GM21381 (cell line): Measurements from ENCODE around the gene PYGO2.

Experiments used
- ATAC-seq: cut with Tn5 transposase; IDR thresholded peaks from one replicate; pipeline ENCODE4 v1.9.1; 2021; ENCODE audit warnings: mild to moderate bottlenecking, moderate library complexity; ENCODE audit not compliant: unreplicated experiment

Gene PYGO2

DNA sequence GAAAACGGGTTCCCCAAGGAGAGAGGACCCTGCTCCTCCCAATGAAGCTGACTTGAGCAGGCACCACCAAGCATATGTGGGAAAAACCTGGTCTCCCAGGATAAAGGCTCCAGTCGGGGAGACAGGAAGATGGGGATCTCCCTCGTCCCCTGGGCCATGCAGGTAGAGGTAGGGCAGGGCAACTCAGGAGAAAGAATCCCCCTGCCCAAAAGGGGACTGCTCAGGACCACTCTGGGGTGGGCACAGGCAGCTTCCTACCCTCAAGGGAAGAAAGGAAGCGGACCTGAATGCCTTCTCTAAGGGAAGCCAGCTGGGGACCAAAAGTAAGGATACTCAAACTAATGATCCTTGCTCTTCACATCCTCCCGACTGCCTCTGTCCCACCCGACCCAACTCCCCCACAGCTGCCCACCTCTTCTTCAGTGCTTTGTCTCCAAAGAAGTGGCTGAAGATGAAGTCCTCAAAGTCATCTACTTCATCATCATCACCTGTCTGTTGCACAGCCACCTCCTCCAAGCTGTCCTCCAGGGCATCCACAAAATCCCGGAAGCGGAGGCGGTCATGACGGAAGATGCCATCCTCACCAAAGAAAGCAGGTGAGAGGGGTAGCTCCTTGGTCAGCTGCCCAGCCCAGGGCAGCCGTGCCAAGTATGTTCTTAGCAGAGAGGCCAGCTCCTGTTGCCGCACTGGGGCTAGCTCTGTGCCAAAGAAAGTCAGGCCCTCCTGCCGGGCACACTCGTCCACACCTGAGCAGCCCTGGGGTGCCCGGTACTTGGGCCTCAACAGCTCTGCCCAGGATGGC lies 16.2 kb downstream of the PYGO2 start:
- ATAC-seq = no peak

DNA sequence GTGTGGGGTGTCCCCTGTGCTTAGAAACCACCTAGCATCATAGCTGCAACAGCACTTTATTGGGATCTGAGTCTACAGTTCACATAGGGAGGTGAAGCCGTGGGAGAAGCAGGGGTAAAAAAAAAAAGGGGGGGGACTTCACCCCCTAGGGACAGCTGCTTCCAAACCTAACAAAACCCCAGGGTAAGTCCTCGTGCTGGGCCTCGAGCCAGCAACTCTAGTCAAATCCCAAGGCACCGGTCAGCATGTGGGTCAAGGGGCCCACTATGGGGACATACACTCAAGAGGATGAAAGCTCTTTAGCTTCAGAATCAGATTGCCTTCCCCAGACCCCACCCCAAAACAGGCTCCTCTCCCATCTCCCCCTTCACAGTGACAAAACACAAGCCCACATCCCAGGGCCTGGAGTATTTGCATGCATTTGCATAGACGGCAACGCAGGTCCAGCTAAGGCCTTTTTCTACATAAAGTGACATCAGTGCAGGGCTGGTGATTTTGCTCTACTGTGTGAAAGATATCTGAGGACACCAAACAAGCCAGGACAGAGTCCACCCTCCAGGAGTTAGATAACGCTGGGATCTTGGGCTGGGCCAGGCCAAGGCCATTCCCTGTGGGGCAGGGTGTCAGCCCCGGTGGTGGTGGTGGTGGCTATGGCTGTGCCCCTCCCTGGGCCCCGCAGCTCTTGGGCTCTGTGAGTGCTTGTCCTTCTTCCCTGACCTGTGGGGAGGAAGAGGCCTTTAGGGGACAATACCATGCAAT lies 17.0 kb downstream of the PYGO2 start:
- ATAC-seq = no peak

DNA sequence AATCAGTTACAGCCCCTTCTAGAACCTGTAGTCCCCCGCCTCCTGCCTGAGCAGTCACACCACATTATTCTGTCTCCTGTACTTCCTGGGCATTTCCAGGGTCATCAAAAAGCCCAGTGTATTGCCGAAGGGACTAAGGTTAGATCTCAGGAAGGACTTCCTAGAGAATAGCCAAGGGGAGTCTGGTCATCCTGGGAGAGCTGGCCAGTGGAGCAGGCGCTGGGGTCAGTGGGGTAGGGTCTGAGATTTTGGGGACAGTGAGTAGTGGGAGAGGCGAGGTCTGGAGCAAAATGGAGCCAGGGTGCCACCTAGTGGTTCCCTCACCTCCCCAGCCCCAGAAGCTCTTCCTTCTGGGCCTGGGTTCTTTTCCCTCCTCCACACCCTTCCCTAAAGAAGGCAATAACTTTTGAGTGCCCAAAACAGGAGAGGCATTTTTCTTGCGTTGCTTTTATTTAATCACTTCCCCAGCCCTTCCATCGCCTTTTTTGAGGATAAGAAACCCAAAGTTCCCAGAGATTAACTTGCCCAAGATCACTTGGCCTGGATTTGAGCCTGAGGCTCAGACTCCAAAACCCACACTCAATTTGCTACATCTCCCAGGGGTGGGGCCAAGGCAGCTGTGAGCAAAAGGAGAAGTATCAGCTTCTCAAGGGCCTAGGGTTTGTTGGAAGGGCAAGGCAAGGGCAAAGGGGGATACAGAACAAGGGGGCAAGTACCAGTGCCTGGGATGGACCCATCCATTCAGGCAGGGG lies 17.8 kb downstream of the PYGO2 start:
- ATAC-seq = no peak

DNA sequence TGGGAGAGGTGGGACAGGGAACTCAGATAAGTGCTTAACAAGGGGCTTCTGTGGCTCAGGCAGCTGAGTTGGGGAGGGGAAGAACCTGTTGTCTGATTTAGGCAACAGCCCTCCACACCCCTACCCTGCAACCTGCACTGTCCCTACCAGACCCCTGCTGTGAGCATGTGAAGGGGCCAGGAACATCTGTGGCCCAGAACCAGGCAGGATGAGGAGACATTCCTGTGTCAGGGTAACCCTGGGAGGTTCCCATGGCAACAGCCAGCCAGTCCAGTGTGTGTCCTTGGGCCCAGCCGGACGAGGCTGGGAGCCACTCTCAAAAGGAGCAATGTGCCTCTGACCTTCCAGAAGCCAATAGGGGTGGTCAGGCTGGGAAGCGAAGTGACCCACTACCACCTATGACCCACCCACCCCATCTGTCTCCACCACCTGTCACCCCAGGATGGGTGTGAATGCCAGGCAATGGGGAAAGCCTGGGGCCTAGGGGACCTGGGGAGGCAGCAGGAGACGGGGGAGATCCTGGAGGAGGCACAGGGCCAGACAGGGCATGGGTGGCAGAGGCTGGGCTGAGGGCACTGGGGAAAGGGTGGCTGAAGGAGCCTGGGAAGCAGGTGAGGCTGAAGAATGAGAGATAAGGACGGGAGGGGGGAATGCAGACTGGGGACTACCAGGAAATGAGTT lies 20.1 kb downstream of the PYGO2 start:
- no peak for ATAC-seq

DNA sequence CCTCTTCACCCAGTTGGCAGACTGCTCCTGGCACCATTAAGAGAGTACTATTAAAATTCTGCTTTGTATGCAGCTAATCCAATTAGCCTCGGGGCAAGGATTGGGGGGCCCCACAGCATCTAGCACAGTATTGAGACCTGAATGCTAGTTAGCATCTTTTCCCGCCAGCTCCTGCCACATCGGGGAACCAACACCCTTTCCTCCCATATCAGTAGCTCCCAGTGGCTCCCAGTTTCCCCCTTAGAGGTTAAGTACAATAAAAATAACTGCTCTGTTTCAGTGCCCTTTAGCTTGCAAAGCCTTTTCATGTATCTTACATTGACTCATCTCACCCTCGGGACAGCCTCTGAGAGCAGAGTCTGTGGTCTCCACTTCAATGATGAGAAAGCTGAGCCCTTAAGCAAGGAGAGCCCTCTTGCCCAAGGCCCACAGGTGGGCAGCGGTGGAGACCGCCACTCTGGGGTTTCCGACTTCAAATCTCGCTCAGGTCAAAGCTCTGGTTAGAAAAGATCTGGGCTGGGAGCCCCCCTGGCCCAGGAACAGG lies 20.9 kb downstream of the PYGO2 start:
- ATAC-seq = no peak

DNA sequence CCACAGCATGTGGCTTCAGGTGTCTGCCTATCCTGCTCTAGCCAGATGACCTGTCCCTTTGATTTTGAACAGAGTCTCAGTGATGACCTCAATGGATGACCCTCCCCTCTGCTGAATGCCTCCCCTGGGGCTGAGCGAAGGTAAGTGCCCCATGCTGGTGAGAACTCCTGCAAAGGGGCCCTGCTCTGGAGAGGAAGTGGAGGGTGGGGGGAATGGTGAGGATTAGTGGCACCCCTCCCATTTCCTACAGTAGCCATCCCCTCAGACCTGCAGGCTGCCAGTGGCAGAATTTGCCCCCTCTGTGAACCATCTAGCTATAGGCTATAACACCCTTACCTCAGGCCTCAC lies 21.4 kb downstream of the PYGO2 start:
- no peak for ATAC-seq

DNA sequence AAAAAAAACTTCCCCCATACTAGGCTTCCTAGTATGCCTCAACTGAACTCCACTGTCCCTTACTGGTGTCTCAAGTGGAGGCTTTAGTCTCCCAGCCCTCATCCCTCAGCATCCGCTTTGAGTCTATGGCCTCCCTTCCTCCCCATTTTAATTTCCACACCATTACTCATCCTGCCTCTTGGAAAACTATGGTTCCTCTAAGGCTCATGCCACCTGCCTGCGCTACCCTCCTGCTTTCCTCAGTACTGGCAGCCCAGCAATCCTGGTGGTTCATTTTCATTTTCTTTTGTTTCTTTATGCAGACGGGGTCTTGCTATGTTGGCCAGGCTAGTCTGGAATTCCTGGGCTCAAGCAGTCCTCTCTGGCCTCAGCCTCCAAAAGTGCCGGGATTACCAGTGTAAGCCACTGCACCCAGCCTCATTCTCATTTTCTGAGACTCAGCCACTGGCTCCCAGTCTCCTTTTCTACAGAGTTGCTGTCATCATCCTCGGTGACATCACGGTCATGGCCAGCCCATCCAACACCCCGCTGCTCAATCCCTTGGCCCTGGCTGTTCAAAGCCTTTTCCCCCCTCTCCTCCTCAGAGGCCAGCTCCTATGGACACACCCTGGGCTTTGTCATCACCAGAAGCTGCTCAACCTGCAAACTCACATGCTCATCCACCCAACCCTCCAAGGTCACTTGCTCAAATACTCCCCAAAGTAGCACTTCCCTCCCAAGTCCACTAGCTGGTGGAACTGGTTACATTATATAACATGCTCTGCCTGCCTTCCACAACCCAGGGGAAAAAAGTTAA lies 22.8 kb downstream of the PYGO2 start:
- no peak for ATAC-seq

DNA sequence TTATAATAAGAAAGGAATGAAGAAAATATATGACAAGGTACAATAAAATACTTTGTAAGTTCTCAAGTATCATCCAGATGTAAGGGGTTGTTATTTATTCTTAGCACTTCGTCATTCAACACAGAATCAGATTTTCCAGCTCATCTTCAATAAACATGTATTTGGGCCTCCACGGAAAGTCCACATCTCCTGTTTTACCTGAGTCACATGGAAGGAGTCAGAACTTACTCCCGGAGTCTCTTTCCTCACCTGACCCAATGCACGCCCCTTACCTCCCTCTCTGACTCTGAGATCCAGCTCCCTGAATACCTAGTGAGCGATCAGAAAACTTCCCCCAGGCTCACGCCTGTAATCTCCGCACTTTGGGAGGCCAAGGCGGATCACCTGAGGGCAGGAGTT lies 23.6 kb downstream of the PYGO2 start:
- ATAC-seq = no peak

DNA sequence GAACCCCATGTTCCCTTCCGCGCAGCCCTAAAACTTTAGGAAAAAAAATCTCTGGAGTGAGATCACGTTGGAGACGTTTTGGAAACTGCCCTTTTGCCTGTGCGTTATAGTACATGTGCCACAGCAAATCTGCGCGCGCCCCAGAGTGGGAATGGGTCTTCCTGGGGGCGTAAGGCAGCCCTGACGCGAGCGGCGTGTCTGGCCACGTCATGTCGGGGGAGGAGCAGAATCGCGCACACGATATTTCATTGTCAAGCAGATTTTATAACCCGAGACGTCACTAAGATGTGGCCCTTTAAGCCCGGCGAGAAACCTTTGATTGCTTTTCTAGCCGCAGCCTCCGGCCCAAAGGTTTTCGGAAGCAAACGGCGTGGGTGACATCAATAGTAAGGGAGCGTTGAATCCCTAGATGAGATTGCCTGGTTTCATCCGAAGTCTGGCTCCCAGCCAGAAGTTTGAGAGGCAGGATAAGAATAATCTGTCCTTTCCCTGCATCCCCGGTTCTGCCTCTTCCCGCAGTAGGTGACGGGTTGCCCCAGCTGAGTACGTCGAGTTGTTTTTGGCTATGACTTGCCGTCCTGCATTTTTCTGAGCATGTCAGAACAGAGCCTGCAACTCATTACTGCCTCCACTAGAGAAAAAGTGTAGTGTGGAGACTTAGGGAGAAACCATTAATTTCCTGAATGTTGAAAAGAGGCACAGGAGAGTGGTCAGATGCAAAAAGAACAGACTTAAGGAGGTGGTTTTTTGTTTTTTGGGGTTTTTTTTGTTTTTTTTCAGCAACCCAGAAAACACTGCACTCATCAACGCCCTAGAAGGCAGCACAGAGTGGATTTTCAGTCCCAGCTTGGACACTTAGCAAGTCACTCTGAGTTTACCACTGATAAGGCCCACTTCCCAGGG lies 24.2 kb downstream of the PYGO2 start:
- ATAC-seq = peak; percentile 55

DNA sequence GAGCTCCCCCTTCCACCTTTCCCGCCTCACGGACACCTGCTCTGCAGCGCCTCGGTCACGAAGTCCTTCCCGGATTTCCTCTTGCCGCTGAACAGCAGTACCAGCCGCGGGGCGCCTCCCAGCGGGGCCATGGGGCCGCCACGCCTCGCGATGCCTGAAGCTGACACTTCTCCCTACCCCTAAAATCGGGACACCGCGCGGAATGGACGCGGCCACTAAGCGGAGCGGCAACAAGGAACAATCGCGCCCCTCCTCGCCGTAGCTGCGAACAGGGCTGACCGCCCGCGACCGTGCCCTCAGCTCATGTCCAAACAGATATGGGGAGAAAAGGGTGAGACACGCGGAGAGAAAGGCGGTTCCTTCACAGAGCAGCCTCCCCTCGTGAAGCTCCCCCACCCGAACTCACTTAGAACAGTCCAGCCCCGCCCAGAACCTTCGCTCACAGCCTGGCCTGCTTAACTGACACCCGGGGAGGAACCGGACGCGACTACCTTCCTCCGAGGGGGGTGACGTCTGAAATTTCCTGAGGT lies 25.0 kb downstream of the PYGO2 start, which contains the start of gene PMVK:
Gene PMVK (minus strand): TSS at position 165 of the 530 bp plus-strand sequence. CDS start 34 bp downstream, at position 131.
- ATAC-seq = peak; percentile 66

DNA sequence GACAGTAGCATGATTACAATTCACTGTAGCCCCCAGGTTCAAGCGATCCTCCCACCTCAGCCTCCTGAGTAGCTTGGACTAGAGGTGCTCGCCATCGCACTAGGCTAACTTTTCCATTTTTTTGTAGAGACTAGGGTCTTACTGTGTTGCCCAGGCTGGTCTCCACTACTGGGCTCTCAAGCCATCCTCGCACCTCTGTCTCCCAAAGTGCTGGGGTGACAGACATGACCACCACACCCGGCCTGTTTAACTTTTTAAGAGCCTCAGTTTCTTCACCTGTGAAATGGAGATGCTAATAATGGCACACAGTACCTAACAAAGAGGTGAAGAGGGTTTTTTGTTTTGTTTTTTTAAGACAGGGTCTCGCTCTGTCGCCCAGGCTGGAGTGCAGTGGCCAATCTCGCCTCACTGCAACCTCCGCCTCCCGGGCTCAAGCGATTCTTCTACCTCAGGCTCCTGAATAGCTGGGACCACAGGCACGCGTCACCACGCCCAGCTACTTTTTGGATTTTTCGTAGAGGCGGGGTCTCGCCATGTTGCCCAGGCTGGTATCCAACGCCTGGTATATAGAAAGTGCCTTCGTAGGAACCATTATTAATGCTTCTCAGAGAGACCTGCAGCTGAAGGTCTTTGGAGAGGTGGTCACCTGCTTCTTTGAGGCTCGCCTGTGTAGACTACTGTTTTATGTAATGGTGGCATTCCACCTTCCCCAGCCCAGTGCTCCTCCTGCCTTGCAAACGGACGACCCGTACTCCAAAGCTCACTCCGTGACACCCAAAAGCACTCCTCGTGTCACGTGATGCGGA lies 25.6 kb downstream of the PYGO2 start:
- ATAC-seq = no peak

DNA sequence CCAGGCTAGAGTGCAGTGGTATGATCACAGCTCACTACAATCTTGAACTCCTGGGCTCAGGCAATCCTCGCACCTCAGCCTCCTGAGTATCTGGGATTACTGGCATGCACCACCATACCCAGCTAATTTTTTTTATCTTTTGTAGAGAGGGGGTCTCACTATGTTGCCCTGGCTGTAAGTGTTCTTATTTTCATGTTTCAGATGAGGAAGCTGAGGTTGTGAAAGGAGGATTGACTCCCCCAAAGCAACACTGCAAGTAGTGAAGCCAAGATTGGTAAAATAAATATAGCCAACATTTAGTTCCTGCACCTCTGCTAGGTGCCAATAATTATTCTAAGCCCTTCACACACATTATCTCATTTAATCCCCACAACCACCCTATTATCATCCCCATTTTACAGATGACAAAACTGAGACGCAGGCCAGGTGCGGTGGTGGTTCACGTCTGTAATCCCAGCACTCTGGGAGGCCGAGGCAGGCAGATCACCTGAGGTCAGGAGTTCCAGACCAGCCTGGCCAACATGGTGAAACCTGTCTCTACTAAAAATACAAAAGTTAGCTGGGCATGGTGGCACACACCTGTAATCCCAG lies 27.1 kb downstream of the PYGO2 start:
- ATAC-seq = no peak

DNA sequence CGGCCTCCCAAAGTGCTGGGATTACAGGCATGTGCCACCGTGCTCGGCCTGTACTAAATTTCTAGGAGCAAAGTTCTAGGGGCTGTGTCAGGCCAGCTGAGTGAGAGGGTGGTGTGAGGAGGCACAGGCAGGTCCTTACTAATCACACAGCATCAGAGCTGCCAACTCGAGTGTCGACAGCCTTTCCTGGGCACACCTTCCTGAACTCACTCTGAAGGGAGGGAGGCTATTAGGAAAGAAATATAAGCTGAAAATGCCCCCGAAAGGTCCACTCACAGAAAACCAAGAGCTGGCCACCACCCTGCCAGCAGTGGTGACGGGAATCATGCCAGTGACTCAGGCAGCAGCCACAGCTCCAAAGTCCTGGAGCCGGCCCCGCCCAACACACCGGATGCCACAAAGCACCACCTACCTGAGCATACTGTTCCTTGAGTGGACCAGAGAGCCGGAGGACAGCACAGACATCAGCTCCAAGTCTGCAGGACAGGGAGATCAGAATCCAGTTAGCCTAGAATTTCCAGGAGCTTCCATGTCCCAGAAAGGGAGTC lies 29.6 kb downstream of the PYGO2 start:
- no peak for ATAC-seq

DNA sequence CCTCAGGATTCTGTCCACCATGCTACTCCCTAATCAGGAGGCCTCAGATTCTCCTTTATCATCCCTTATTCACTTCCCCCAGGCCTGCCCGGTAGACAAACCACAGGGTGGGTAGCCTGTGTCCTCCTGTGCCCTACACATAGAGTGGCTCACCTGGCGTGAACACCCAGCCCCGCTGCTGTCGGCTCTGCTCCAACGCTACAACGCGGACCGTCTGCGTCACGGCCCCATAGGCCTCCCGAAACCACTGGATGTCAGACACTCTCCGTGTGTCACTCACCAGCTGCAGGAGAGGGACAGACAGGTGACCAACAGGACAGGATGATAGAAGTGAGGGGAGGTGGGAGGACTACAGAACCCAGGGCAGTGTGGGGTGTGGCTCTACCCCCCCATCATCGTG lies 35.4 kb downstream of the PYGO2 start:
- no peak for ATAC-seq

DNA sequence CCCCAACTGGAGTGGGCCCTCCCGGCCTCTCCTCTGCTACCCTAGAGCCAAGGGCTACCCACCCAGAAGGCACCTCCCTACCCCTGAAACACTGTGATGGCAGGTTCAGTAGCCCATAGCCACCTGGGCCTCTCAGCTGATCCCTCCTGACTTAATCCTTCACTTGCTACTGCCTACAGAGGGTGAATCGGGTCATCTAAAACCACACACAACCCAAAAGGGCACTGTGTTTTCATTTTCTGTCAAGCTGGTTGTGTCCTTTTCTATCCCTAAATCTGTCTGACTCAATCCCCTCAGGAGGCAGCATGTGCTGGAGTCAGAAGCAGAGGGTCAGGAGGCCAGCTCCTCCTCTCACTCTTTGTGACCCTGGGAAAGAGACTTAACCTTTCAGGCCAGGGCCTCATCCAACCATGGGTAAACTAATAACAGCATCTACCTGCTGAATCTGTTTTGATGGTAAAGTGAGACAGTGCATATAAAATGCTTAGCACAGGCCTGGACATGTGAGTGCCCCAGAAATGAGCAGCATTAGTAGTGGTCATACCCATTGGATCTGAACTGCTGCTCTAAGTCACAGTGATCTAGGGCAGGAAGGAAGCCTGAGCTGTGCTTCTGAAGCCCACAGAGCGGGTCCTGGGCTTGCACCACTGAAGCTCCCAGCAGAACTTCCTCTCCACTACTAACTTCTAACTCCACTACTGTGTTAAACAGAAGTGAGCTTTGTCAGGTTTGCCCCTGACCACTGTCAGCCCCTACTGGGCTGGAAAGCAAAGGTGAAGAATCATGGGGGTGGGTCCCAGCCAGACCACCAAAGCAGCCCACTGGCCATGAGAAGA lies 36.0 kb downstream of the PYGO2 start:
- ATAC-seq = no peak

DNA sequence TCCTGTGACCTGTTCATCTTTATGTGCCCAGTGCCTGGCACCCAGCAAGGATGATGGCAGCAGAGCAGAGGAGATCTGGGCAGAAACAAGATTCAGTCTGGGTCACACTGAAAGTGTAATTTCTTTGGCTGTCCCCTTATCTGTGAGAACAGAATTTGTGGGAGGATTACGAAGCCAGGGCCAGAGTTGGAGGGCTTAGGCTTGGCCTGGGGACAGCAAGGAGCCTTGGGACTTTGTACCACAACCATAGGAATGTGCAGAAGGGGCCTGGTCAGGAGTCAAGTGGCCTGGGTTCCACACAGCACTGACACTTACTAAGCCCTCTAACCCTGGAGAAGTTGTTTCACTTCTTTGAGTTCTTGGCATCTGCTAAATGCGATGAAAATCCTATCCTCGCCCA lies 37.9 kb downstream of the PYGO2 start:
- no peak for ATAC-seq
